COLO829 (cell line): Measurements from ENCODE around the gene KCNS3.
A peak's percentile ranks its signal among the peaks of the same experiment; 100 is the strongest.

Source experiments
- DNase-seq: peaks from one replicate; pipeline ENCODE4 v3.0.0; 2012; ENCODE audit warnings: low spot score

Gene KCNS3, protein sequence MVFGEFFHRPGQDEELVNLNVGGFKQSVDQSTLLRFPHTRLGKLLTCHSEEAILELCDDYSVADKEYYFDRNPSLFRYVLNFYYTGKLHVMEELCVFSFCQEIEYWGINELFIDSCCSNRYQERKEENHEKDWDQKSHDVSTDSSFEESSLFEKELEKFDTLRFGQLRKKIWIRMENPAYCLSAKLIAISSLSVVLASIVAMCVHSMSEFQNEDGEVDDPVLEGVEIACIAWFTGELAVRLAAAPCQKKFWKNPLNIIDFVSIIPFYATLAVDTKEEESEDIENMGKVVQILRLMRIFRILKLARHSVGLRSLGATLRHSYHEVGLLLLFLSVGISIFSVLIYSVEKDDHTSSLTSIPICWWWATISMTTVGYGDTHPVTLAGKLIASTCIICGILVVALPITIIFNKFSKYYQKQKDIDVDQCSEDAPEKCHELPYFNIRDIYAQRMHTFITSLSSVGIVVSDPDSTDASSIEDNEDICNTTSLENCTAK

DNA sequence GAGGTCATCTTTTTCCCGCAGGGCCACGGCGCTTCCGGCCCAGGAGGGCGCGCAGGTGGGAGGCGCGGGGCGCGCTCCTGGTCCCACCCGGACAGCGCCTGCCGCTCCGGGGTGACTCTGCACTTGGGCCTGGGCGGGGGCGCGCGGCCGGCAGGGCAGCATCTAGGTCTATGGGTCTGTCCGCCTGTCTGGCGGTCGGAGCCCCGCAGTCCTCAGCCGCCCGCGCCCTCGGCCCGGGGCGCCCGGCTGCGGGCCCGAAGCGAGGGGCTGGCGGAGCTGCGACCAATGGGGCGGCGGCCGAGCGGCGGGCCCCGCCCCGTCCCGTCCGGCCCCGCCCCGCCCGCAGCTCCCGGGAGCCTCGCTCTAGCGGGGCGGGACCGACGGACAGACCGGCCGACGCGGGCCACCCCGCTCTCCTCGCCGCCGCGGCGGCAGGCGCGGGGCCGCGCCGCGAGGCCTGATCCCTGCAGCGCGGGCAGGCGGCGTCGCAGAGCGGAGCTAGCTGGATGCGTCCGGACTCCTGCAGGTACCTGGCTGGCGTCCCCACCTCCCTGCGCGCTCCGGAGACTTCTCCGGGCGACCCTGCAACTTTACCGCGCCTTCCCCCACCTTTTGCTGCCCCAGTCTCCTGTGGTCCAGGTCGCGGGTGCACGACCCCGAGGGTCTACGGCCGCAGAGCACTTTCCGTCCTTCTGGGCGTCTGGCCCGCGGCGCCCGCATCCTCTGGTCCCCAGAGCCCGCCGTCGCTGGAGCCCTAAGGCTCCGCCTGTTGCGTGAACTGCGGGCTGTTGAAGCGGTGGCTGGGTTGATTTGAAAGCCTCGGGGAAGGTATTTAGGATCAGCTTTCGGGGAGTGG lies at the start of gene KCNS3:
Gene KCNS3 (plus strand): TSS at position 387 of the 856 bp plus-strand sequence. CDS start 52,342 bp downstream, outside the sequence.
- DNase-seq = no peak

DNA sequence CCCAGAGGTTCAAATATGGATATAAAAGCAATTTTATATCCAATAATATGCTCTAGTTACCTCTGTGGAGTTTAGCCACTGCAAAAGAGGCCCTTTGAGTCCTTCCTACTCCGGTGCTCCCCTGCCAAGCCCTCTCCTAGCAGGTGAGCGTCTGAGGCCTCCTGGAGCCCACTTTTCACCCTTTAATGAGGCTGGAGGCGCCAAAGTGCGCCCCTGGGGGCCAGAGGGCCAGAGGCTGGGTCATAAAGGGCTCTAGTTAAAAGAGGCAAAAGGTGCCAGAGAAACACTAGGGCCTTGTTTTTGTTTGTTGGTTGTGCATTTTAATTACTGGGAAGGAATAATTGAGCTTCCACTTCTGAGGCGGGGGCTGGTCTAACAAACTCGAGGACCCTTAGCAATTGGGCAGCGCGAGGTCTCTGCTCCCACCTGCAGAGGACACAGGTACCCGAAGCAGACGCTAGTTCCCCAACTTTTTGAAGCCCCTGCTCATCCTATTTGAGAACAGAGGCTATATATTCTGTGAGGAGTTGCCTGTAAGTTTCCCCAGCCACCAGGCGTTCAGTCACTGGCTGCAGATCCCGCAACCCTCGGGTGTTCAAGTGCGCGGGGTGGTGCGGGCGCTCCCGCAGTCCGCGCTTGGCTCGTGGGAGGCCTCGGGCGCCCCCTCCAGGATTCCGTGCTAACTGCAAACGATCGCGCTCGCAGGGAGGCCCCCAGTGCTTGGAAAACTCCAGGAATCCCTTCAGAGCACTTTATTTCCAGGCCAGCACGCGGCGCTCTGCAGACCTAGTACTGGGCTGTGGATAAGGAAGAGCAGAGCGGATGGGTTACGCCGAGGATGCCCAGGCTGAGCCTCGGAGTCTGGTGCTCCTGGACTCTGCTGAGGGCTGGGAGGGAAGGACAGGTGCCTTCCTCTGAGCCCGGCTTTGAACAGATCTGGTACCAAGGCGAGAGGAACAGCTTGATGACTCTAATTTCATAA lies 48.1 kb upstream of the KCNS3 start:
- DNase-seq = peak; percentile 66

DNA sequence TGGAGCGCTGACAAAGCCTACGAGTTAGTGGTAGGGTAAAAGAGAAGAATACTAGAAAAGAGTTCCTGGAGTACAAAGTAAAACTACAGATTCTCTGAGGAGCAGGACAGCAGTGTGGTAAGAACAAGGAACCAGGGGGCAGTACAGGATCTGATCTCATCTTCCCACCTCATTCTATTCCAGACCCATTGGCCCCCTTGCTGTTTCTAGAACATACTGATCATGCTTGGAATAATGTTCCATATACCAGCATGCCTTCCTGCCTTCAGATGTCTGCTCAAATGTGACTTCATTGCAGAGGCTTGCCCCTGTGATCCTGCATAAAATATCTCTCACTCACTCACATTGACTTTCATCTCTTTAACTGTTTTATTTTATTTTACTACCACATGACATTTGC lies 43.0 kb upstream of the KCNS3 start:
- no peak for DNase-seq

DNA sequence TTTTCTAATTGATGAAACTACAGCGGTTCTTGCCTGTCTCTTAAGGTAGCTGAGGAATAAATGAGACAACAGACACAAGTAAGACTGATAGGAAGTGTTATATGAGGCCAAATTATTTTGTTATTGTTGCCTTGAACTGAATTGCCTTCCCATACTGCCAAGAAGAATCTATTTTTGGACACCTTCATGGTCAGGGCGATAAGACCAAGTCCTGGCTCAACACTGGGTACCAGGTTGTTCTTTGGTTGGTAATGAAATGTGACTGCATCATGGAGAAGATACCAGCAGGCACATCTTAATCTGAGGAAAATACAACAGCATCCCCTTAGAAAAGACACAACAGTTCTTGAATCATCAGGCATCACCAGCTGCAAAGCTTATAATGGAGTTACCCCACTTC lies 38.5 kb upstream of the KCNS3 start:
- no peak for DNase-seq

DNA sequence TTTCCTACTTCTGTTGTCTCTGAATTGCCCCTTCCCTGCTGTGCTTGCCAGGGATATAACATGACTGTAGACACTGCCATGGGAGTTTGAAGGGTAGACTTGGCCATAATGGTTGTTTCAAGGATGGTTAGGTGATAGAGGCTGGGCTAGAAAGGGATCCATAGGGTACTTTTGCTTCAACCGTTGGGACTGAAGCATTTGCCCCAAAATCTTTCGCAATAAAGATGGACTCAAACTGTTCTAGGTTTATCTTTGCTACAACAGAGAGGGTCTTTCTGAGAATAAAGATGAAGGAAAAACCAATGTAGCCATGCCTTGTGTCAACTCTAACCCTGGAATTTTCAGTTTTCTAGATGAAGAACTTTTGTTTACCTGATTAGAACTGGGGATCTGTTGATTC lies 35.0 kb upstream of the KCNS3 start:
- DNase-seq = no peak

DNA sequence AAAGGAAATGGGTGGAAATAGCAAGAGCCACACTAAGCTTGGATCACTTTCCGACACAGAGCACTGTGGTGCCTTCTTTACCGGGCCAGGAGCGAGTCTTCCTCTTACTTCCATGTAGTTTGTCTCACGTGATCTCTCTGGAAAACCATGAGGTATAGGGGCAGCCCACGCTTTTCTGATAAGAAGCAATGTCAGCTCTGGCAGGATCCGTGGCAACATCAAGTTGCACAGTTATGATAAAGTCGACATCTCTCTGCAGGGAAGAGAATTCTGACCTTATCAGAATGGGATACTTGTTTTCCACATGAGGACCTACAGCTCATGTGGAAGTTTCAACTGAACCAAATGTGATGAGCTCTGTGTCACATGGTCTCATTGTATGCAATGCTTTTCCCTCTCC lies 32.7 kb upstream of the KCNS3 start:
- no peak for DNase-seq

DNA sequence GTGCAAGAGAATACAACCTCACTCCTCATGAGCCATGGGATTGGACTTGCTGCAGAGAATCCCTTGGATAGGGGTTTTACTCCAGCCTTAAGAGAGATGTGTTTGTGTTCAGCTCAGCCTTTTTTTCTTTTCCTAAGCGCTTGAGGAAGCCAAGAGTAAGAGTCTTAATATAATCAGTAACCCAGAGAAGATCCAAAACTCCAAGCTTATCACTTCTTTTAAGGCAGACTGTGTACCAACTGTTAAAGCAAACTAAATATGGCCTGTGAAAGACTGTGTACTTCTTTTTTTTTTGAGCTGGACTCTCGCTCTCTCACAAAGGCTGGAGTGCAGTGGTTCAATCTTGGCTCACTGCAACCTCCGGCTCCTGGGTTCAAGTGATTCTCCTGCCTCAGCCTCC lies 31.8 kb upstream of the KCNS3 start:
- DNase-seq = no peak

DNA sequence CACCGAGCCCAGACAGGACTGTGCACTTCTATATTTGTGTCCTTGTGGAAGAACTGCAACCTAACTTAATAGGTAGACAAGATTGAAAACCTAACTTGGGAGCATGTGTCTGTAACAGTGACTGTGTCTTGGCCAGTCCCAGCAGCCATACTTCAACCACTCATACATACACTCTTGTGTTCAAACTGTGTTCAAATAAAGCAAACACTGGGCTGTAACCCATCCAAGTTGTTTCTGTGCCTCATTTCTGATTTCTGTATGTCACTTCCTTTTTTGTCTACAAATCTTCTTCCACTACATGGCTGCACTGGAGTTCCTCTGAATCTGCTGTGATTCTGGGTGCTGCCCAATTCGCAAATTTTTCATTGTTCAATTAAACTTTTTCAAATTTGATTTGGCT lies 31.2 kb upstream of the KCNS3 start:
- no peak for DNase-seq

DNA sequence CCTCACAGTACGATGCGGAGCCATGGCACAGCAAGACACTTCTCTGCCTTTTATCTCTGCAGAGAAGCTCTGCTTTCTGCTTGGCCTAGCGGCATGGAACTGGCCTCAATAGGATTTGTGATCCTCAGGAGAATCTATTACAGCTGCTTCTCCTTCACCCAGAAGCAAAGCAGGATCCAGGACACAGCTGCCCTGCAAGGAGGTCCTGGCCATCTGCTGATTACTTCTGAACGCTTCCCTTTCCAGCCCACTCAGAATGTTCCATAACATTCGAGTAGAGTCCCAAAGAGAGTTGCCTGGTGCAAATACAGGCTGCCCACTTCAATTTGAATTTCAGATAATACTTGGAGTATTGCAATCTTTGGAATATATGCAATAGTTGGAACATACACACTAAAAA lies 29.2 kb upstream of the KCNS3 start:
- DNase-seq = no peak

DNA sequence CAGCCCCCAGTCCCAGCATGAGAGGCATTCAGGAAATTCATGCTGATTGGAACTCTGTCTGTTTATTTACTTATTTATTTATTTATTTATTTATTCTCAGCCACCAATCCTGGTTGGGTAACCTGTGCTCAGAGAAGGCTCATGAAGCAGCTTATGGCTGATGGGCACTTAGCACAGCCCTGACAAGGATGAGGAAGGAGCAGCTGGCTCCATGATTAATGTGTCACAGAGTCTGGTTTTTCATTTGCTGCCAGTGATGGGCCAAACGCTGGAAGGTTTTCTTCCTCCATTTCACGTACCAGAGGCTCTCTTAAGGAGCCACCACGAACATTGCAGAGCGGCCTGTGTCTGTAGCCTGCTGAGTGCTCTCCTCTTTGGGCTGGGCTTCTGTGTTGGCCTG lies 28.3 kb upstream of the KCNS3 start:
- no peak for DNase-seq

DNA sequence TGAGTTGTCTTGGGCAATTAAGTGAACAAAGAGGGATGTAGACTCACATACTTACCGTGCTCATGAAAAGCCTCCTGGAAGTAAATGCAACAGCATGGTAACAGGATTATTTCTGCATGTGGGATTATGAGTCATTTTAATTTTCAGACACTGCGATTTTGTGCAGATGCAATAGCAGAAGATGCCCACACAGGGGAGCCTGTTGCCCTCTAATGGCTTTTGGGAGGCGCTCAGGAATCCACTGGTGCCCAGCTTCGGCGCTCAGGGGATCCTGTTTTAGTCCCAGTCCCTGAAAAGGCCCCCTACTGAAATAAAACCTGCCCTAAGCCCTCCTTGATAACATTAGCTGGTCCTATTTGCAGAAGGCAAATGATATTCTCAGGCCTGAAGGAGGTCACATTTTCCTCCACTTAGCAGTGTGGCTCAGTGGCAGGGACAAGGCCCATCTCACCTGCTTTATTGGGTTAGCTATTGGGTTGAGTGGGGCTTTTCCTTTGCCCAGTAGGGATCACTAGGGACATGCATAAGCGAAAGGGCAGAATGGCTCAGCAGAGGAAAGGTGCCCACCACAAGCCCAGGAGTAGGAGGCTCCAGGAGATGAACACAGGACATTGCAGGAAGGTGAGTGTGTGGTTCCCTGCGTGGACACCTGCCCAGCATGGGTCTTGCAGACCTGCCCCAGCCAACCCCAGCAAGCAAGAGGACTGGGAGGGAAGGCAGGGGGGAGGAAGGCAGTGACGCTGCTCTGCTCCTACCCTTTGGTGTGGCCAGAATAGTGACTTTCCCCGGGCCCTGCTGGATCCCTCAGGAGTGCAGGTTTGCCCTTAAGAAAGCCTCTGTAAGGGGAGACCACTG lies 26.5 kb upstream of the KCNS3 start:
- DNase-seq = peak; percentile 76

DNA sequence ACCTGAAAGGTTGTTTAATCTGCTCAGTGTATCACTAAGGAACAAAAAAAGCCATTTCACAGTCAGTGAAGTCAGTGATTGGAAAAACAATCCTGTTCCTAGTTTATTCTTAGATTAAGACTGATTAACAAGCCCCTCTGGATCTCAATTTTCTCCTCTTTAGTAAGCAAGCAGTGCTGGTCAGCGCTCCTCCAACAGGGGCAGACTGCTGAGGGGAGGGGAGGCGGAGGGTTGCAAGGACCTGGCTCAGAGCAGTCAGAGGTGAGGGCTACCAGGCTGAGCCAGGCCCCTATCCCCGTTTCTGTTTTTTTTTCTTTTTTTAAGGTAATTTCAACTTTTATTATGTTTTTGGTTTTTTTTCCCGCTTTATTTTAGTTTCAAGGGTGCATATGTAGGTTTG lies 24.7 kb upstream of the KCNS3 start:
- no peak for DNase-seq

DNA sequence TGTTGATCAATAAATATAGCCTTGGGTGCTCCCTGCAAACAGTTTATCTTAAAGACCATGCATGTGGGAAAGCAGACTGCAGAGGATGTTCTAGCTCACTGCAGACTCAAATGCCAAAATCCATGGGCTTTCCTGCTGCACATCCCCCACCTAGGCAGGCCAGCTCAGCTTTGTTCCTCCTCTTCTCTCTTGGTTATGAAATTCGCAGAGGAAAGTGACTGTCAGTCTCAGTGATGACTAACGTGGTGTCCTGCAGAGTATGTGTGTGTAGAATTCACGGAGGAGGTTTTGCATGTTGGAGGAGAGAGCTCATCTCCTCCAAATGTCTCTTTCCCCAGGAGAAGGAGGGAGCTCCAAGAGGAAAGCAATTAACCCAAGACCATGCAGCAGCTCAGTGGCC lies 21.4 kb upstream of the KCNS3 start:
- DNase-seq = no peak

DNA sequence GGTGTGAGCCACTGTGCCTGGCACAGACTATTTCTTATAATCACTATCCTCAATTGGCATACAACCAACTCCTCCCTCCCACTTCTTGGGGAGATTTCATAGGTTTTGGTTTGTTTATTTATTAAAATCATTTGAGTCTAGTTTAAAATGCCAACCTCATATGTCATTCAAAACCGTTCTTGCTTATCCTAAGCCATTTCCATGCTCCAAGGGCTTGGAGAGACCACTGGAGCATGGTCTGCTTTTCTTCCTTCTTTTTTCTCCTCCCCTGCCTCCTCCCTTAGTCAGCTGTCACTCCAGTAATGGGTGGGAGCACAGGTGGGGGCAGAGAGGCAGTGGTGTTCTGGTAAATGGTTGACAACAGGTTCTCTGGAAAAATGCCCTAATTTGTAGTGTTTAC lies 20.4 kb upstream of the KCNS3 start:
- no peak for DNase-seq

DNA sequence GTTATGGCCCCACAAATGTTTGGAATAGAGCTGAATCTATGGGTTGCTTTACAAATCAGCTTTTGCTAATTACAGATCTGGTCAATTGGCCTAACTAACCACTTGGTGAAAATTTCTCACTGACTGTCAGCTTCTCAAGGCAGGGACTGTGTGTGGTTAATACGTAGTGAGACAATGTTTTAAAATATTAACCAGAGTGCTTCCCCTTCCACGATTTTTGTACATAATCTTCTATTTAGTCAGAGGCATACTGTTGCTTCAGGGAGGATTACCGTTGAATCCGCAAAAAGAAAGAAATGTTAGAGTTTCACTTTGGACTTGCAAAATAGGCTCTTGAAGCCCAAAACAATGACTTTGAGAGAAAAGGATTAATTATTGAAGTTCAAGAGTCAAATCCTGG lies 14.9 kb upstream of the KCNS3 start:
- no peak for DNase-seq

DNA sequence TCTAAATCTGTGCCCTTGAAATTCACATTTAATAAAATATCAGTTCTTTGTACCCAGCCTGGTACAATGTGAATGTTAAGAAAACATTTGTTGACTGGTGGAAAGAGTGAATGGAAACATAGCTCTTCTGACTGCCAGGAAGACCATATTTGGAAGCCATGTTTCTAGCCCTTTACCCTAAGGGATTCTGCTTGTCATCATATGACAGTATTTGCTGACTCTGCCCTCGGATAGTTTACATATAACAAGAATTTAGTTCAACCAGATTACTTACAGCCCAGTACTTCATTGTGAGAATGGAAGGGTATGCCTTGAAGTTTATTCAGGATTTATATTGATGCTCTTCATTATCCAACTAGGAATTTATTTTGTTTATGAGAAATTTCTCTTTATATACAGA lies 13.8 kb upstream of the KCNS3 start:
- no peak for DNase-seq

DNA sequence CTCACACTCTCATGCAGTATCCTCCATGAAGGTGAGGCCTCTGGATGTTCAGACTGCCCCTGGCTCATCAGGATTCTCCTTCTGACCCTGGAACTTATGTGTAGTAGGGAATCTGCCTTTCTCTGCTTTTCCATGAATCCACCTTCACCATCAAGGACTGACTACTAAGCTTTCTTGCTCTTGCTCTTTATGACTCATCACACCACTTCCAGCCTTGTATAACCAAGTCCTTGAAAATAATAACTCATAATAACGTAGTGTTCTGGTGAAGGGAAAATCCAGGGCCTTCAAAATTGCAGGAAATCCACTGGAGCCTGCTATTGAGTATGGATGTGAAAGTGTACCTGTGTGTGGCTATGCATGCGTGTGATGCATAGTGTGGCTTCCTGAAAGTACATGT lies 11.3 kb upstream of the KCNS3 start:
- no peak for DNase-seq

DNA sequence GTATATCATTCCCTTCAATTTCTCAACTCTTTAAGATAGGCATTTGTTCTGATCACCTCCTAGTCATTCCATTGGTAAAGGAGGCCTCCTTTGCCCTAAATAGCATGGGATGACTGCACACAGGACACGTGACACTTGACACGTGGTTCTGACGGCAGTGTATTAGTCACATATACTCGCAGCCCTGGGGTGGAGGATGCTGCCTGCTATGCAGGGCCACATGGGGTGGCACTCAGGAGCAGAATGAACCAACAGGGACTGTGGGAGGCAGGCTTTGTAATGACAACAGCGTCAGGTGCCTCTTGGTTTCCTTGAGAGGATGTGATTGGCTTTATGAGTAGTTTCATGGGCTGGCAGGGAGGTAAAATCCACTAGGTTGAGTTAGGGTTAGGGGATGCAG lies 9.3 kb upstream of the KCNS3 start:
- DNase-seq = no peak

DNA sequence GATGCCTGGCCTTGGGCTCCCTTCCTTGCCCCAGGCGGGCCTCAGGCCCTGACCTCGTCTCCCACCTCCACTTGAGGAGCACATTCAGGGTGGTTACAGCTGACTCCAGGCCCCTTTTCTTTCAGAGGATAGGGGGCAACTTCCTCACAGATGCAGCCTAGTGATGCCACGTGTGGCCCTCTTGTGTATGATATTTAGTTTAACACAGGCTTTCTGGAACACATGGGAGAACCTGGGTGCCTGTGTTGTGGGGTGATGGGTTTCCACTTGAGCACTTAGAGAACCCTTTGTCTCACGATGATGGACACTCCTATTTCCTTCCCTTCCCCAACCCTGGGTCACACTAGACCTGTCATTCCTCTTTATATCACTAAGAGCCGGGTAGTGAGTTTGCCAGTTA lies 6.8 kb upstream of the KCNS3 start:
- DNase-seq = no peak

DNA sequence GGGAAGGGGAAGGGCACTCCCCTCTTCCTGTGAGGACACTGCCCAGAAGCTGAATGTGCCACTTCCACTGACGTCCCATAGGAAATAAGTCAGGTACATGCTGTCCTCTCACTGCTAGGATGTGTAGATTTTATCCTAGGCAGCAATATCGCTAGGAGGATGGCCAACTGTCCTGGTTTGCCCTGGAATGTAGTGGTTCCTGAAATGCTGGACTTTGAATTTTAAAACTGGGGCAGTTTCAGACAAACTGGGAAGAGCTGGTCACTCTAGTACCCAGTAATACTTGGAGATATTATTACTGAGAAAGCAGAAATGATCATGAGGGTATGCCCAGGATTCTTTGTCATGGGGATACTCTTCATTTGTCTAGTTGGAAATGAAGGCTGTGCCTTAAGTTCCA lies 5.4 kb upstream of the KCNS3 start:
- DNase-seq = no peak

DNA sequence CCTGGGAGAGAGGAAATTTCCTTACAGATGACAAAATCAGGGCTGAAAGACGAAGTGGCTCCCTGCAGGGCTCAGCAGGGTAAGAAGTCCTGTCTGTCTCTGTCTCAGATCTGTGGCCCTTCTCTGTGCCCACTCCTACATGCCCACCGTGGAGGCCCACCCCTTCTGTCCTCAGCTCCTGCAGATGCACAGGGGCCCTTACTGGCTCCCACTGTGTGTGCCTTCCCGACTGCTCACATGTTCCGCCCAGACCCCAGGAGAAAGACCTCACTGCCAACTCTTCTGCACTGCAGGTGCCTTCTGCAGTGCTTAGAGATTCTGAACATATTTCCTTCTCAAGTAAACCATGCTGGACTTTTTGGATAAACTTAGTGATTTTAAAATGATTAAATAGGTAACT lies 1.9 kb upstream of the KCNS3 start:
- no peak for DNase-seq
